Measurements from ENCODE around the gene KRT75.
A peak's percentile ranks its signal among the peaks of the same experiment; 100 is the strongest.

The KRT75 gene

GRCh38 chr12:52389313-52390207 is 44.6 kb downstream of the KRT75 start:
- no peak for DNase-seq

- DNase-seq, result no peak
These were observed 46.3 kb downstream of the KRT75 start for GRCh38 chr12:52387859-52388258.

GRCh38 chr12:52385226-52385702 is 48.9 kb downstream of the KRT75 start, which contains the start of gene KRT84:
Gene KRT84 (minus strand): TSS chr12:52385652. CDS start chr12:52385585, 67 bp downstream.
- DNase-seq, result no peak

- DNase-seq, result no peak
These were observed 50.8 kb downstream of the KRT75 start for GRCh38 chr12:52383331-52383730.

GRCh38 chr12:52382854-52383253 is 51.3 kb downstream of the KRT75 start:
- no peak for DNase-seq

GRCh38 chr12:52381206-52381605 is 53.0 kb downstream of the KRT75 start:
- DNase-seq, result no peak

- DNase-seq, result peak in 1 of 2 experiments; percentile 36
These were observed 53.9 kb downstream of the KRT75 start for GRCh38 chr12:52380271-52380694.

GRCh38 chr12:52379536-52379935 is 54.6 kb downstream of the KRT75 start:
- DNase-seq, result no peak

- DNase-seq, result no peak
These were observed 56.1 kb downstream of the KRT75 start for GRCh38 chr12:52378091-52378490.

- no peak for DNase-seq
These were observed 56.9 kb downstream of the KRT75 start for GRCh38 chr12:52377266-52377665.

Measured in activated T-cell treated with anti-CD3 and anti-CD28 coated beads, Interleukin-2, amount 50 U/mL, for 48 hours (primary cell).